Mucosa of descending colon (tissue), 3 donors: ENCODE data around the gene CTNNBIP1. TPM values are rescaled to one million over a fixed set of nuclear protein-coding genes. Genes with fewer than 3 reads are reported as not detected.
A peak's percentile ranks its signal among the peaks of the same experiment; 100 is the strongest.

Source experiments
- ATAC-seq: fragments of 200-7000 bp; cut with Tn5 transposase; one replicate; pipeline ENCODE4 v1.9.1; 2020; ENCODE audit warnings: mild to moderate bottlenecking, moderate library complexity
- DNase-seq, 3 donors: peaks; one replicate each; pipeline ENCODE4 v3.0.0-alpha.2; 2020
- H3K36me3 ChIP-seq: fragments of 200-600 bp; one replicate; pipeline ENCODE4 v1.8.0; 2021; ENCODE audit warnings: low read depth, mild to moderate bottlenecking
- H3K4me1 ChIP-seq: fragments of 200-600 bp; one replicate; pipeline ENCODE4 v1.8.0; 2021; ENCODE audit warnings: low read depth, mild to moderate bottlenecking
- H3K4me3 ChIP-seq: fragments of 200-600 bp; one replicate; pipeline ENCODE4 v1.8.0; 2021; ENCODE audit warnings: mild to moderate bottlenecking
- H3K9me3 ChIP-seq: fragments of 200-600 bp; one replicate; pipeline ENCODE4 v1.8.0; 2021; ENCODE audit warnings: mild to moderate bottlenecking
- CTCF ChIP-seq: fragments of 200-600 bp; IDR thresholded peaks from one replicate; pipeline ENCODE4 v1.8.0; 2022; ENCODE audit warnings: antibody characterized with exemption, mild to moderate bottlenecking
- intact Hi-C, 2 donors: fragments of 100-400 bp; cut with DNase I in 1 of 2; cut with micrococcal nuclease in 1 of 2; formaldehyde crosslinking; loops; one replicate each; pipeline versions ENCODE4 v1.11.0 to v1.11.1; 2022; cut with DNase I, micrococcal nuclease
- total RNA-seq, 3 donors: library from RNA; stranded (reverse); fragmentation: NEBNext Ultra II Directional in 2 of 3; extraction: Animal tissue kit (Norgen Biotek cat#: 25700) in 2 of 3; gene quantifications; one replicate each; pipeline versions ENCODE4 v1.2.1 to v1.2.4, GENCODE V29; 2021 to 2023
- donor health status: DM: no; HTN: no; CAD: no; lungs with moderate emphysema.
- donor health status: DM: no; HTN: no; CAD: no.
- donor health status: DM: no; HTN: yes; CAD: no.

Gene CTNNBIP1
- total RNA-seq, 3 donors from 2014 or later, result 20.0 to 24.4 (median 23.3) TPM

DNA sequence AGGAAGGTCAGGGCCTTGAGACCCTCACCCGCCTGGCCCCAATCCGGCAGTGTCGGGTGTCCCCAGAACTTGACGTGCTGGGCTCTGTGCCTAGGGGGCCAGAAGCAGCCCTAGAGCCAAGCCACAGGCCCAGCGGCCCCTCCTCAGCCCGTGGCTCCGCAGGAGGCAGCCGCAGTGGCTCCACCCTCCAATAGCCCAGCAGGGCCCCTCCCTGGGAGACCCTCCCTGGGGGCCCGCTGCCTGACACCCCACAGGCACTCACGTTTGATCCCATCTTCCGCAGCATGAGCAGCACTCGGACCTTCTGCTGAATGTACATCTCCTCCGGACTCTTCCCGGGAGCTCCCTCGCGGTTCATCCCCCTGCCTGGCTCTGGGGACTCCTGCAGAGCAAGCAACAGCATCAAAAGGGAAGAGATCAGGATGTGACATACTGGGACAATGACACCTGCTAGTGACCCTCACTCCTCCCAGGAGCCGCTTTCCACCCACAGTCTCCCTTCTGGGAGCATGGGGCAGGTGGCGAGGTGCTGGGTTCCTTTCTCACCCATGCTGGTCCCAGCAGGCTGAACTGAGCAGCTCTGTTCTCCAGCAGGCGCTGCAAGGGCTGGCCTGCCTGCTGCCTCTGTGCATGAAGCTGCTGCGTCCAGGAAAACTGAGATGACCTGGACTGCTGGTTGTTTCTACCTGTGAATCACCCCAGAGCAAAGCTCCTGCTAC, 38.2 kb downstream of the CTNNBIP1 start:
- ATAC-seq (no peak), DNase-seq (no peak)
- Histone ChIP-seq H3K4me3 (no peak overlapping the region), H3K36me3 (no peaks in the 10 kb centered on the region), H3K9me3 (no peaks in the 10 kb centered on the region), H3K4me1 (no peaks in the 10 kb centered on the region)
- TF ChIP-seq CTCF, result no peak
- intact Hi-C loops, result loop anchor here in 1 of 2 donors (10.0 kb wide), 1 partner anchor 73 kb away; the partner anchor contains the start of genes LZIC and NMNAT1

DNA sequence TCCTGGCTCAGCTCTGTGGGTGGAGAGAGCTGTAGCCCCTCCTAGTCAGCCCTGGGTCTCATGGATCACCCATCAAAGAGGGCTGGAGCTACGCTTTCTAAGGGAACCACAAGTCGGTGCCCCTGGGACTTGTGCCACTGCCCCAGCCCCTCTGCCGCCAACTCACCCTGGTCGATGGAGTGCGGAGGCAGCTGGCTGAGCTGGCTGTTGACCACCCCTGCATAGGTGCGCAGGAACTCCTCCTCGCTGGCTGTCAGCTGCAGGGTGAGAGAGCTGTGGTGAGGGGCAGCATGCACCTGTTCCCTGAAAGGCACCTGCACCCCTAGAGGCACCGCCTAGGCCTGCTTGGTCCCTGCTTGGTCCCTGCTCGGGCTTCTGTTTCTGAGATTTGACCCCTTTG, 39.0 kb downstream of the CTNNBIP1 start:
- ATAC-seq, result no peak
- TF ChIP-seq CTCF, result no peak
- H3K36me3 ChIP-seq, result no peaks in the 10 kb centered on the region
- H3K9me3 ChIP-seq, result no peaks in the 10 kb centered on the region
- H3K4me1 ChIP-seq, result no peaks in the 10 kb centered on the region
- intact Hi-C loops, result loop anchor here in 1 of 2 donors (10.0 kb wide), 1 partner anchor 74 kb away; the partner anchor contains the start of genes LZIC and NMNAT1
- no peak overlapping the region for H3K4me3 ChIP-seq
- DNase-seq, result no peak

DNA sequence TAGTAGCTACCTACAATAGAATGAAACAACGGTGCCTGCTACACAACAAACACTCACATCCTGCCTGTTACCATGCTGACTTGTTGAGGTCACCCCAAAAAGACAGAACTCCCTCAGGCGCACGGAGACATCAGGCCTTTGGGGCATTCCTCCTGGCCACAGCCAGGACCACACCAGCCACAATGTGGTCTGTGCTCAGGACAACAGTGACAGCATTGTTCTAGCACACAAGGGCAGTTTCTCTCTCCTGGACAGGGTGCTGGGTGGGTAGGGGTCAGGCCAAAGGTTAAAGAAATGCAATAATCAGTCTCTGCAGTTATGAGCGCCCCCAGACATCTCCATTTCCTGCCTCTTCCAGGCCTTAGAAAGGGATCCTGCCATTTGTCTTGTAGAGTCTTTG, 39.5 kb downstream of the CTNNBIP1 start:
- intact Hi-C loops, result loop anchor here in 1 of 2 donors (10.0 kb wide), 1 partner anchor 74 kb away; the partner anchor contains the start of genes LZIC and NMNAT1
- ATAC-seq (no peak), DNase-seq (no peak)
- no peaks in the 10 kb centered on the region for H3K9me3 ChIP-seq
- H3K4me1 ChIP-seq, result no peaks in the 10 kb centered on the region
- TF ChIP-seq CTCF, result no peak
- H3K36me3 ChIP-seq, result no peaks in the 10 kb centered on the region
- no peak overlapping the region for H3K4me3 ChIP-seq

GRCh38 chr1:9869831-9870251, 40.2 kb downstream of the CTNNBIP1 start:
- no peak for DNase-seq
- Histone ChIP-seq H3K36me3 (no peaks in the 10 kb centered on the region), H3K4me3 (no peak overlapping the region), H3K9me3 (no peaks in the 10 kb centered on the region), H3K4me1 (no peaks in the 10 kb centered on the region)
- no peak for TF ChIP-seq CTCF
- peak; percentile 42 for ATAC-seq
- intact Hi-C loops, result loop anchor here in 1 of 2 donors (10.0 kb wide), 3 partner anchors 75 to 235 kb away; partner anchors contain the start of genes LZIC and NMNAT1

DNA sequence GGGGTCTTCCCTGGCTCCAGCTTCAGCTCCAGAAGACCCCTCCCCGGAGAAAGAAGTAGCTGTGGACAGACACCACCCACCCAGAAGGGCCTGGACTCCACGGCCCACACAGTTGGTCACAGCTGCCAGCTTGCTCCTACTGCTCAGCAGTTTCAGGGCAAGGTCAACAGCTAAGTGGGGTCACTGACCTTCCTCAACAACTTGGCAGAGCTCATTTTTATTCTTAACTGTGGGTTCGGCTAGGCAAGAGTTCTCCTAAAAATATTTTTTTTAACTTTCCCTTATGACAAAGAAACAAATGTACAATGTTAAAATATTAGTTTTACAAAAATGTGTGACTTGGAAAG, 41.9 kb downstream of the CTNNBIP1 start:
- no peak for ATAC-seq
- intact Hi-C loops, result loop anchor here in 1 of 2 donors (10.0 kb wide), 2 partner anchors 83 to 233 kb away; no protein-coding TSS in a partner anchor

More for the DNA sequence above, 41.9 kb downstream of the CTNNBIP1 start:
- DNase-seq, result no peak
- Histone ChIP-seq H3K36me3 (no peaks in the 10 kb centered on the region), H3K9me3 (no peaks in the 10 kb centered on the region), H3K4me3 (no peak overlapping the region), H3K4me1 (no peaks in the 10 kb centered on the region)
- TF ChIP-seq CTCF, result no peak
